Right atrium auricular region (tissue), 2 donors: ENCODE data around the gene IL32. TPM values are rescaled to one million over a fixed set of nuclear protein-coding genes. Genes with fewer than 3 reads are reported as not detected.

ENCODE experiments used
- DNase-seq: peaks from one replicate; pipeline ENCODE4 v3.0.0-alpha.2; 2019; ENCODE audit warnings: low spot score
- H3K27ac ChIP-seq, 2 donors: fragments of 200-600 bp; sonication (generic); 1 replicate in 1 of 2; 2 replicates in 1 of 2; pipeline ENCODE4 v1.5.1; 2016 to 2019
- H3K27me3 ChIP-seq, 2 donors: fragments of 200-600 bp; sonication (generic); one replicate each; pipeline versions ENCODE4 v1.5.1 to v1.6.0; 2017 to 2019
- H3K36me3 ChIP-seq: fragments of 200-600 bp; sonication (generic); one replicate; pipeline ENCODE4 v1.5.1; 2016
- H3K4me1 ChIP-seq, 2 donors: fragments of 200-600 bp; sonication (generic); one replicate each; pipeline versions ENCODE4 v1.5.1 to v1.6.0; 2017 to 2019
- H3K4me3 ChIP-seq, 2 donors: fragments of 200-600 bp; sonication (generic); 1 replicate in 1 of 2; 2 replicates in 1 of 2; pipeline ENCODE4 v1.5.1; 2017 to 2019; ENCODE audit warnings: mild to moderate bottlenecking in 1 of 2, moderate library complexity in 1 of 2
- H3K9me3 ChIP-seq, 2 donors: fragments of 200-600 bp; sonication (generic); one replicate each; pipeline ENCODE4 v1.5.1; 2019
- CTCF ChIP-seq, 2 donors: fragments of 200-600 bp; sonication (generic); IDR thresholded peaks; one replicate each; pipeline ENCODE4 v1.5.1; 2019; ENCODE audit warnings: antibody characterized with exemption in 2 of 2
- total RNA-seq, 2 donors: library from RNA; depleted of rRNA; stranded (reverse); fragments of >200 nt; gene quantifications; one replicate each; pipeline ENCODE4 v1.1.0, GENCODE V29; 2016

Gene IL32
- total RNA-seq, 2 donors from 2014 or later, result 52.9 to 56.0 TPM

- Histone ChIP-seq H3K4me3 (peak within 1 kb of the TSS; percentile 67 to 75), H3K27me3 (no peaks in the 10 kb centered on the region), H3K9me3 (no peaks in the 10 kb centered on the region), H3K27ac (peak within 1 kb of the TSS; percentile 52 to 71), H3K4me1 (peaks cover 0 to 26% of the 10 kb centered on the region in 2 donors), H3K36me3 (peaks cover 12% of the 10 kb centered on the region)
- TF ChIP-seq CTCF (IDR thresholded peaks at IDR 0.05), result peak in 1 of 2 donors; percentile 14
- peak; percentile 74 for DNase-seq
Observed at GRCh38 chr16:3112058-3112880, 46.8 kb downstream of the IL32 start, which contains the start of gene ZNF205. TSS of gene ZNF205 (plus strand) at chr16:3112586. CDS start at chr16:3113431, 845 bp downstream.

- H3K36me3 ChIP-seq, result peaks cover 13% of the 10 kb centered on the region
- peaks cover 0 to 25% of the 10 kb centered on the region in 2 donors for H3K4me1 ChIP-seq
- H3K9me3 ChIP-seq, result no peaks in the 10 kb centered on the region
- no peaks in the 10 kb centered on the region for H3K27me3 ChIP-seq
- H3K4me3 ChIP-seq, result peak overlapping the region; percentile 67 to 75
- H3K27ac ChIP-seq, result peak overlapping the region; percentile 52 to 71
- no peak for DNase-seq
- no peak for TF ChIP-seq CTCF (IDR thresholded peaks at IDR 0.05)
Observed at GRCh38 chr16:3112881-3113574, 47.6 kb downstream of the IL32 start.

GRCh38 chr16:3113765-3114479 lies 48.5 kb downstream of the IL32 start:
- TF ChIP-seq CTCF (IDR thresholded peaks at IDR 0.05), result no peak
- no peak for DNase-seq
- peak overlapping the region in 1 of 2 donors; percentile 75 for H3K4me3 ChIP-seq
- no peaks in the 10 kb centered on the region for H3K9me3 ChIP-seq
- H3K27me3 ChIP-seq, result no peaks in the 10 kb centered on the region
- H3K36me3 ChIP-seq, result peaks cover 22% of the 10 kb centered on the region
- H3K27ac ChIP-seq, result peak overlapping the region in 1 of 2 donors; percentile 7
- H3K4me1 ChIP-seq, result peaks cover 0 to 25% of the 10 kb centered on the region in 2 donors

GRCh38 chr16:3115003-3115402 lies 49.6 kb downstream of the IL32 start:
- TF ChIP-seq CTCF (IDR thresholded peaks at IDR 0.05), result no peak
- no peak for DNase-seq
- Histone ChIP-seq H3K4me3 (no peak overlapping the region), H3K27ac (no peak overlapping the region), H3K36me3 (peaks cover 32% of the 10 kb centered on the region), H3K4me1 (peaks cover 0 to 25% of the 10 kb centered on the region in 2 donors), H3K9me3 (no peaks in the 10 kb centered on the region), H3K27me3 (no peaks in the 10 kb centered on the region)

GRCh38 chr16:3115561-3115960 lies 50.1 kb downstream of the IL32 start:
- no peaks in the 10 kb centered on the region for H3K9me3 ChIP-seq
- DNase-seq, result no peak
- H3K27me3 ChIP-seq, result no peaks in the 10 kb centered on the region
- no peak for TF ChIP-seq CTCF (IDR thresholded peaks at IDR 0.05)
- H3K4me3 ChIP-seq, result no peak overlapping the region
- H3K36me3 ChIP-seq, result peaks cover 37% of the 10 kb centered on the region
- no peak overlapping the region for H3K27ac ChIP-seq
- peaks cover 0 to 25% of the 10 kb centered on the region in 2 donors for H3K4me1 ChIP-seq
